RKO (cell line): ENCODE results near the gene PCCB.
"Not testable (repeated sequence)": the region's sequence is repeated elsewhere in the genome, so short reads cannot be mapped to it uniquely, and the experiment has no call there.

ENCODE experiments used
- DNase-seq: peaks from one replicate; pipeline ENCODE4 v3.0.0-alpha.2; 2016; ENCODE audit warnings: low spot score

Gene PCCB

DNA sequence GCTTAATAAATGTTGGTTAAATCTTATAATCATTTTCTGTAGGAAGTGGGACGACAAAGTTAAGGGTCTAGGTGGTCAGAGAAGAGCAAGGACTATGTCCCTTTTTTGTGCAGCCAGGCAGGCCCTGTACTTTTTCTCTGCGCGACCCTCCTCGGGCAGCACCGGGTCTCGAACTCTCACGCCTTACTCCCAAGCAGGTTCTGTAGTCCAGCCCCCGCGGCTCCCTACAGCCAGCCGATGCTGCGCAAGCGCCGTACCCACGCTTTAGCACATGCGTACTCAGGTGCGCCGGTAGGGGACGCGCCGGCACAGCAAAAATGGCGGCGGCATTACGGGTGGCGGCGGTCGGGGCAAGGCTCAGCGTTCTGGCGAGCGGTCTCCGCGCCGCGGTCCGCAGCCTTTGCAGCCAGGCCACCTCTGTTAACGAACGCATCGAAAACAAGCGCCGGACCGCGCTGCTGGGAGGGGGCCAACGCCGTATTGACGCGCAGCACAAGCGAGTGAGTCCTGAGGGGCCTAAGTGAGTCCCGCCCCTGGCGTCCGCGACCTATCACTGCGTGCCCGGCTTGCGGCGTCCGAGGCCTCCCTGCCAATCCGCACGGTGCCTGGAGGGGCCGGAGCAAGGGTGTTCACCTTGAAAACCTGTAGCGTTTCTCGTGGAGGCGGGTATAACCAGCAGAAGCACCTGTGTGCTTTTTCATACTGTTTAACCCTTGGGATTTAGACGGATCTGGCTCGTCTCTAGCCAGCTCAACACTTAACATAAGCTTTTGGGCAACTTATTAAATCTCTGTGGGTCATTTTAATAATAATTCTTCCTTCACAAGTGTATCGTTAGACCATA is at the start of gene PCCB:
Gene PCCB, plus strand, starts transcription at position 282 of the 844 bp plus-strand sequence. Its CDS starts 36 bp downstream, at position 318.
- DNase-seq = peak; percentile 93

DNA sequence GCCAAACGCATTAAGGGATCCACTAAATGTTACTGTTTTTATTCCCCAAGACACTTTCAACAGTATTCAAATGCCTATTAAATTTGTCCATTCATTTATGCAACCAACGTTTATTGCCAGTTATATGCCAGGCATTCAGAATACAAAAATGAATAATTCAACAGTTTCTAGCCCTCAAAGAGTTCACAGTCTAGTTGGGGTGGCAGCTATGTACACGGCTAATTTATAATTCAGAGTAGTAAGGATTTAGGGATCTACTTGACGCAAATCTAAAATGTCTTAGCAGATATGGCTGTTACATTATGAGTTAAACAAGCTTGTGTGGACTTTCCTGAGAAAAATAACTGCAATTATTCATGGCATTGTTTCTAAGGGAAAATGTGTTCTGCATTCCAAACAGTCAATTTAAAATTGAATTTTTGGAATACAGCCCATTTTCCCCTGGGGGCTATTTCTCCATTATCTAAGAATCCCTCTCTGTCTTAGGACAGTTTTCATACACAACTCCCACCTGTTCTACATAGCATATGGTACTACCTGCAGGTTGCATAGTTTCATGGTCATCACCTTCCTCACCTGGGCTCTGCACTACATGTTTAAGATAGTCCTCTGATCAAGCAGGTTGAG is 42.5 kb upstream of the PCCB start:
- DNase-seq = no peak

DNA sequence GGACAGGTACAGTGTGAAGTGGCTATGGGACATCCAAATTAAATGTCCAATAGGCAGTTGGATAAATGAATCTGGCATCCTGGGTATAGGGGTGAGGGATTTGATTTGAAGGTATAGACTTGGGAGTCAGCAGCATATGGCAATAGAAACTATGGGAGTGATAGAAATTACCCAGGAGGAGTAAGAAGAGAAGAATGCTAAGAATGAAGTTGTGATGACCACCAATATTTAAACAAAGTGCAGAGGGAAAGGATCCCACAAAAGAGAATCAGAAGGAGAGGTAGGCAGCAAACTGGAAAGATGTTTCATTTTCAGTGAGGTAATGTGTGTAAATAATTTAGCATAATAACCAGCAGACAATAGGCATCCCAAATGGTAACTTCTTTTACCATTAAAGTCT is 40.2 kb upstream of the PCCB start:
- DNase-seq = no peak

DNA sequence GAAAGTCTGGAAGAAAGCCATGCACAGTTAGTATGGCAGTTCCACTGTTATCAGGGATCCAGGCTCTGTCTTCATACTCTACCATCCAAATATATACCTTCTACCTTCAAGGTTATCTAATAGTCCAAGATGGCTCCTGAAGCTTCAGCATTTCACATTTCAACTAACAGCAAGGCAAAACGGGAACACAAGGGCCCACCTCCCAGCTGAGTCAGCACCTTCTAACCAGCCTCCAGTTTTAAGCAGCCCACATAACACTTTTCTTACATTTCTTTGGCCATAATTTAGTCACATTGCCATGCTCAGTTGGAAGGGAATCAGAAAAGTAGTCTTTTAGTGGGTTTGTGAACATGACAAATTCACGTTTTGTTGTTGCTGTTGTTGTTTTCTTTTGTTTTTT is 38.6 kb upstream of the PCCB start:
- no peak for DNase-seq

DNA sequence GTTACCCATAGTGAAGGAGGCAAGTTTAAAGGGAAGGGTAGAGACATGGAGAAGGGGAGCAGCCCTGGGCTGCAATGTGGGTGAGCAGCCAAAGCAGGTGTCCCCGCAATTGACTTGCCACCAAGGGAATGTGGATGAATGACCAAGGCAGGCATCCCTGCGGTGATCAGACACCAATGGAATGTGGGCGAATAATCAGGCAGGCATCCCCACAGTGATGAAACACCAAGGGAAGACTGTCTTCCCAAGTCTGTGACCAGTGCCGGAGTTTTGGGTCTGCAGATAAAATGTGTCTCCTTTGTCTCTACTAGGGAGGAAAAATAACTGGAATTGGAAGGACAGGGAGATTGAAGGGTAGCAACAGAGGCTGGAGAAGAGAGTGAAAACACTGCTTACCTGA is 27.4 kb upstream of the PCCB start:
- DNase-seq = not testable (repeated sequence)

DNA sequence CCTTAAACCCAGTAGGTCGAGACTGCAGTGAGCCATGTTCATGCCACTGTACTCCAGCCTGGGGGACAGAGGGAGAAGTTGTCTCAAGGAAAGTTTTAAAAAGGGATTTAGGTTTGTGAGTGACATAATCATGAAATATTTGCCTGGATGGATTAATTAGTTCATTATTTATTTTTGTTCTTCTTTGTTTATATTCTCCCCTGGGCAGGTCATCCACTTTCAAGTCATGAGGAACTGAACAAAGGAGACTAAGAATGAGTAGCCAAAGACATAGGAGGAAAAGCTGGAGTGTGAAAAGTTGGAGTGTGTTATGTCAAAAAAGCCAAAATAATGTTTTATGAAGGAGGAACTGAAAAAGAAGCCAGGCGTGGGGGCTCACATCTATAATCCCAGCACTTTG is 17.7 kb upstream of the PCCB start:
- DNase-seq = no peak

DNA sequence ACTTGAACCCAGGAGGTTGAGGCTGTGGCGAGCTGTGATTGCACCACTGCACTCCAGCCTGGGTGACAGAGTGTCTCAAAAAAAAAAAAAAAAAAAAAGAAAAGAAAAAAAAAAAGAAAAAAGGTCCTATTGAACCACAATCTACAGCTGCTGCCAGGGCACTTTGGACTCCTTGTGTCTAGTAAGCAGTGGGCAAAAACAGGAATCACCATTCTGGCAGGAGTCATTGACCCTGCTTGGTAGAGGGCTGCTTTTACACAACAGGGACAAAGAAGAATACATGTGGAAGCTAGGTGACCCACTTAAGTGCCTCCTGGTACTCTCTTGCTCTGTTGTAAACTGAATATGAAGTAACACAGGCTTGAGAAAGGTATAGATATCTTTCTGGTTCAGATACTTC is 14.6 kb upstream of the PCCB start:
- no peak for DNase-seq

DNA sequence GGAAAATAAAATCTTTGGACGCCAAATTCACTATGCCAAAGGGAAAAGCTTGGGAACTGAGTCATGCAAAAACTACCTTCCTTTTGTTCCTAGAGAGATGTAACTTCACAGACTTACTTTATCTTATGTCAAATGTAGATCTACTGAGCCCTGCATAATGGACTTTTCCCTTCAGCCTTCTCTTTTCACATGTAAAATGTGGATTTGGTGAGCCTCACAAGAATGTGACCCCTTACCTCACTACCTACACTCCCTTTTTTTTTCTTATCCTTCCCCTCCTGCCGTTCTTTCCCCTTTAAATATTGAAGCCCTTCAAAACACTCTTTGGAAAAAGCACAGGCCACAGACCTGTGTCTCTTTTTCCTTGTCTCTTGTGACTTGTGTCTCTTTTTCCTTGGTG is 14.0 kb upstream of the PCCB start:
- no peak for DNase-seq

DNA sequence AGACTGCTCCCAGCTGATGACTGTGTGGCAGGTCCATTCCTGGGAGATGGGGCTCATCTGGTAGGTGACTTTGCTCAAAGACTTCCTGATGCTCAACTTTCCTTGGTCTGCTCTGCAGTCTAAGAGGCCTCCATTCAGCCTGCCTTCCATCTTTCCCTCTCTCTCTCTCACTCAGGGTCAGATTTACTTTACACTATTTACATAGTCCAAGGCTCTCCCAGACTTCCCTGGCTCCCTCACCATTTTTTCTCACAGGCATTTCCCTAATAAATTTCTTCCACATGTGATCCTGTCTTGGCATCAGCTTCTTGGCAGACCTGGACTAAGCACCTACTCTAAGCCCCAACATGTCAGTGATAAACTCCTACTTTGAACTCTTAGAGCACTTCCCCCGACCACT is 13.0 kb upstream of the PCCB start:
- DNase-seq = no peak

DNA sequence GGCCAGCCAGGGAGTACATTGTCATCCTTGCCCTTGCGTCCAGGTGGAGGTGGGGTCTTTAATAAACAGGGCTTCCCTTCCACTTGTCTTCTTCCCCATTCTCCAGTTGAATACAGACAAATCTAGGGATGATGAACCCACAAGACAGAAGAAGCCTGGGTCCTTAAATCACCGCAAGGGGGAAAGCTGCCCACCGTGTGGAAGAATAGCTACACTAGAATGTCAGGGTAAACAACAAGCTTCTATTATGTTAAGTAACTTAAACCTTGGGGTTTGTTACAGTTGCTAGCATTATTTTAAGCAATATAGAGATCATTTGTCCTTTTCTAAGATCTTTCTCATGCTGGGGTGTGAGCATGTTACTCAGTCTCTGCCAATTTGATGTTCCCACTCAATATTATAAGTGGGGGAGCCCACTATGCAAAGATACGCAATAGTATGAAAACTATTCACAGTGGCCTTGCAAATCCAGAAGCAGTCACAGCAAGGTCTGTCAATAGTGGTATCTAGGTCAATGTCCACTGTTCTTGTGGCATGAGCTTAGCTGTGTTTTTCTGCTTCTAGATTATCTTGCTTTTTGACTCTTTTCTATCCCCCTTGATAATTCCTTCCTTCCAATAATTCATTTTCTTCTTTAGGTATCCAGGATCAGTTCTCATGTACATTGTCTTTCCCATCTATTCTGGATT is 12.0 kb upstream of the PCCB start:
- no peak for DNase-seq

DNA sequence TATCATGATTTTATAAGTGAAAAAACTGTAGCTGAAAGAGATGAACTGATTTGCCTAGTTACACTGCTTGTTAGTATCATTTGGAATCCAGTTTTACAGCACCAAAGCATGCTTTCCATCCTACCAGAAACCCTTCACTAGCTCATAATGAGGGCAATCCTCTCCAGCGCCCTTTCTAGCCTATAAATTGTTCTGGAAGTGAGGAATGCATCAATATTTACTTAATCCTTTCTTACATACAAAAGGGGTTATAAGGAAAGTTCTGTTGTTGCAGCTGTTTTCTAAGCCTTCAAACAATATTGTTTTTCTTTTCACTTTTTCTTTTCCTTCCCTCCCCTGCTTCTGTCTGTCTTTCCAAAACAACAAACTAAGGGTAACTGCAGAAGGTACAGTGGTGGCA is 11.0 kb upstream of the PCCB start:
- DNase-seq = no peak

DNA sequence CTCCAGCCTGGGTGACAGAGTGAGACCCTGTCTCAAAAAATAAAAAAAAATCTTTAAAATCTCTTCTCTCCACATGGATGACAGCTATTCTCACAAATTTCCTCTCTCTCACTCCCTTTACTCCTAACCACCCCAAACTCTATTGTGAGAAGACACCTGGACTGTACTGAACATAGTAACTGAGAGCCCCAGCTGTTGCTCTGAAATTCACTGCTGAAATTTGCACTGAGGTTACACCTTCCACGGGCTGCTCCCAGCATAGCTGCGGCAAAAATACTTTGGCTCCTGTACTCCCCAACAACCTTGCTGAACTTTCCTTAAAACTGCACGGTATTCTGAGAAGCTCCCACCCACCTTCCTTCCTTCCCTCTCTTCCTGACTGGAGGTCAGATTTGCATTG is 4.4 kb upstream of the PCCB start:
- DNase-seq = no peak

DNA sequence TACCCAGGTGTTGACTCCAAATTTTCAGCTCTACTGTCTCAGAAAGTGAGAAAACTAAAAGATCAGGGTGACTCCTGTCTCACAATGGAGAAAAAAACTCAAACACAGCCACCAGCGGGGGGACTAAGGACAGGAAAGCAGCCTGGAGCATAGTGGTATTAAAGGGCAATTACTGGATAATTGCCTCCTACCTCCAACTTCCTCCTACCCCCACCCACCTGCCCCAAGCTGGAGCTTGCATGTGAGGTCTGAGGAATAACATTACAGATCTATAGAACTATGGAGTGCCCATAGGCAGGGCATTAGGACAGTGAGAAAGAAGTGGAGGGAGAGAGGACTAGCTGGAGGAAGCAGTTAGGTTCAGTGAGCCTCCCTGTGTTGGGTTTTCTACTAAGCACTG is 2.7 kb upstream of the PCCB start:
- no peak for DNase-seq

DNA sequence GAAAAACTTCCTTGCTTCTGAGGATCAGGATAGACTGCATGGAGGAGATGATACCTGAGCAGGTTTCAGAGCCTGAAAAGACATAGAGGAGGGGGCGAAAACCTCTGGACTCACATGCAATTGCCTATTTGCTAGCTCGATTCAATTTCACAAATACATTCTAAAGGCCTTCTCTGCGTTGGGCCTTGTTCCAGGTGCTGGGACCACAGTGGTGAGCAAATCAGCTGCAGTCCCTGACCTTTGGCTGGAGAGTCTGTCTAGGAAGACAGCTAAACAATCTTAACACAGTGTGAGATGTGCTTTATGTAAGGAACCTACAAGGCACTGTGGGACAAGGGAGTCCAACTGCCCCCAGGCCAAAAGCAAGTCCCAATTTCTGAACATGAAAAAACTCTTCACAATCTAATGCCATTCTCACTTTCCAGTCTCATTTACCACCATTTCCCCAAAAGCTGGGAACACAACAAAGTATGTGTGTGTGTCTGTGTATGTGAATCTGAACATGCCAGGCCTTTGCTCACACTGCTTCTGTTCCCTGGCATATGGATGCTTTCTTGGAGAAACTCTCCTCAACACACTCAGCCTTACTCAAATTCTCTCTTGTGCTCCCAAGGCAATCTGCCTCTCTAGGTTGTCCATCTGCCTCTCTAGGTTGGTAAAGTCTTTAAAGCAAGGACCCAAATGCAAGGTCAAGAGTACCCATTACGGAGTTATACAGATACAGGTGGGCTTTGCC is 2.1 kb upstream of the PCCB start:
- DNase-seq = no peak

DNA sequence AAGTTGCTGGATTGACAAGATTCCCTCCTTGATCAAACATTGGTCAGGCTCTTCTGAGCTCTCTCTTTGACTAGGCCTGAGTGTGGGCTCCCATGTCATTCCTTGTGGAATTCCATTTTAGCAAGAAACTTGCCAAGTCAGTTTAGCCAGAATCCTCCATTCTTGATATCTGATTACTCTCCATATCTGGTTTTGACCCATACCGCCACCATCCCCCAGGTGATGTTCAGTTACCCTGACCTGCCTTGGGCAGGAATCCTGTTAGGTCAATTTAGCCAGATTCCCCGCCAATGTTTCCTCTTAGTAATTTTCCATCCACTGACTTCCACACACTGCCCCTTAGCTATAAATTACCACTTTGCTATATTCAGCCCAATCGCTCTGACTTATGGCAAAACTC is 1.0 kb upstream of the PCCB start:
- no peak for DNase-seq

DNA sequence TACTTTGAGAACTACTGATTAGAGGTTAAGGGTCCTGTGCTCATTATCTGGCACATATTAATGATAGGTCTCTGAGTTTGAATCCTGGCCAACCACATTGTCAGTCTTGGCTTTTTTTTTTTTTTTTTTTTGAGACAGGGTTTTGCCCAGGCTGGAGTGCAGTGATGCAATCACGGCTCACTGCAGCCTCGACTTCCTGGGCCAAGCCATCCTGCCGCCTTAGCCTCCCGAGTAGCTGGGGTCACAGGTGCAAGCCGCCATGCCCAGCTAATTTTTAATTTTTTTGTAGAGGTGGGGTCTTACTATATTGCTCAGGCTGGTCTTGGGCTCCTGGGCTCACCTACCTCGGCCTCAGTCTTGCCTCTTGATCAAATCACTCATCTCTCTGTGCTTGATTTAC is 547 bp upstream of the PCCB start:
- peak; percentile 16 for DNase-seq

DNA sequence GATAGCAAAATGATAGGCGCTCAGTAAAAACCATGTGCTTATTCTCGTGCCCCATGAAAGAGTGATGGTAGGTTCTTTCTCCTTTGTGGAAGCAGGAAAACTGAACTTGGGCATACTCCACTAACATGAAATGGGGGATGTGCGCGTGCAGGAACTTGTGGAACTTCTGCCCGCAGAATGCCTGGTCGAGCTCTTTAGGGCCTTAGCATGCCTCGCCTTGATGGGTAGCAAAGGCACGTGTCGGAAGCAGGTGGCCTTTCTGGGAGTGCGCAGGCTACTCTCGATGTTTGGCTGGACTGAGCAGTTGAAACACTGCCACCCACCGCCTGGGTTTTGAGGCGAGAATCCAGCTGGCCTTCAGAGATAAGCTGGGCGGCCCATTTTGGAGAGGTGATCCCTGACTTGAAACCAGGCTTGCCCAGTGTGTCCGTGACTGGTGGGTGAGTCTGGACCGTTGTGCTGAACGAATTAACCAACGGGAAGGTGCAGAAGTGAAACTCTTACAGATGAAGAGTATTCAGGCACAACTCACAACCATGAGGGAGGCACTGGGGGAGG is 842 bp downstream of the PCCB start:
- DNase-seq = peak; percentile 85

DNA sequence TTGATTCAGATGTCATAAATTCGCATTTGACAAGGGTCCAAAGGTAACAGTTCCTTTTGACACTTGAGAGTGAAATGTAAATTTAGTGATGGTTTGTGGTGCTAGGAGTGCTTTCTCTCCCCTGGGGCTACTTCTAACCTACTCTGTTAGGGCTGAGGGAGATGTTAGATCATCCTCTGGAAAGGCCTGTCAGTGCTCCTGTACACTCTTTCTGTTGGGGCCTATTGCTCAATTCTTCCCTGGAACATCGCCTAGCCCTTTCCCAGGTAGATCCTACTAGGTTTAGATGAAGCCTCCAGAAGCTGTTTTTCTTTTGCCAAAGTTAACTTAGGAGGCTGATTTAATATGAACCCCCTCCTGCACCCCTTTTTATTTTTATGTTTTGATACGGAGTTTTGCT is 1.4 kb downstream of the PCCB start:
- DNase-seq = peak; percentile 18

DNA sequence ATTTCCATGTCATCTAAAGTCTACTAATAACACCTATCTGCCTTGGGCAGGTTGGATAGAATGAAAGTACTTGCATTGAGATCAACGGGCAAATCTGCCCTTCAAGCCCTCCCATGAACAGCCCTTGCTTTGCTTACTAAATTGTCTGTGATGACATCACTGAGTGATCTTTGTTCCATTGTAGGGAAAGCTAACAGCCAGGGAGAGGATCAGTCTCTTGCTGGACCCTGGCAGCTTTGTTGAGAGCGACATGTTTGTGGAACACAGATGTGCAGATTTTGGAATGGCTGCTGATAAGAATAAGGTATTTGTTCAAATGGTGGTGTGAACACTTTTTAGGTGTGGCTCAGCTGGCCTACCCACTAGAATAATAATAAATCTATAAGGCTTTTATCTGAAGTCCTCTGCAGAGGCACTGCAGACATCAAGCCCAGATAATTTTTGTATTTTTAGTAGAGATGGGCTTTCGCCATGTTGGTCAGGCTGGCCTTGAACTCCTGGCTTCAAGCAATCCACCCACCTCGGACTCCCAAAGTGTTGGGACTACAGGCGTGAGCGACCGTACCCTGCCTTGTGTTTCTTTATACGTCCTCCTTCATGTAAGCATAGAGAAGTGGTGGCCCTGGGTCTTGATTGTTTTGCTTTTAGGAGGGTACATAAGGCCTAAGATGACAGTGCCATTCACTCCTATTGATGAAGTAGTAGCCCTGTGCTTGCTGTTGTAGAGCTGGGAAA is 5.7 kb downstream of the PCCB start:
- no peak for DNase-seq

DNA sequence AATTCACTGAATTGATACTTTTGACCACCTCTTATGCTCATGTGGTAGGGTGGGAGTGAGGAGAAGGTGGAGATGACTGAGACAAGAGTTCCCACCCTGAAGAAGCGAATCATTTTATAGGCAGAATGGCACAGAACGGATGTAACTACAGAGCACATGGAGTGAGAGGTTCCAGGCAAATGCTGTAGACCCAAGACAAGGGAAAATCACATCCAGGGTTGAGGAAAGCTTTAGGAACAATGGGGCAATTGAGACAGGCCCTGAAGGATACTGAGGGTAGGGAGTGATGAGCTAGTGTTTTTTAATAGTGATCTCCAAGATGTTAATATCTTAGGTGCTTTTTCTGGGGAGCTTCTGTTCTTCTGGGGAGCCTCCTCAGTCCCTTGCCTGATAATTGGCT is 8.1 kb downstream of the PCCB start:
- DNase-seq = no peak

DNA sequence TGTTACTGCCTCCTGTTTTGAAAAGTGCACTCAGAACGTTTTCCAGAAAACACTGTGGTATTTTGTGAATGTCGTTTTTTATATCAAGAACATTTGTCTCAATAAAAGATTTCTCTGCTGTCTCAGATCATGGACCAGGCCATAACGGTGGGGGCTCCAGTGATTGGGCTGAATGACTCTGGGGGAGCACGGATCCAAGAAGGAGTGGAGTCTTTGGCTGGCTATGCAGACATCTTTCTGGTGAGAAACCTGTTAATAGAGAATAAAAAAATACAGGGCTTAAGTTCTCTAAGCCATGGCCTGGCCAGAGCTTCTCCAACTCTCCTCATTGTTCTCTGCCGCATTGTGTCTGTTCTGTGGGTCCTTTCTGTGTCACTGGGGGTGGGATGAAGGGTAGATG is 11.7 kb downstream of the PCCB start:
- no peak for DNase-seq

DNA sequence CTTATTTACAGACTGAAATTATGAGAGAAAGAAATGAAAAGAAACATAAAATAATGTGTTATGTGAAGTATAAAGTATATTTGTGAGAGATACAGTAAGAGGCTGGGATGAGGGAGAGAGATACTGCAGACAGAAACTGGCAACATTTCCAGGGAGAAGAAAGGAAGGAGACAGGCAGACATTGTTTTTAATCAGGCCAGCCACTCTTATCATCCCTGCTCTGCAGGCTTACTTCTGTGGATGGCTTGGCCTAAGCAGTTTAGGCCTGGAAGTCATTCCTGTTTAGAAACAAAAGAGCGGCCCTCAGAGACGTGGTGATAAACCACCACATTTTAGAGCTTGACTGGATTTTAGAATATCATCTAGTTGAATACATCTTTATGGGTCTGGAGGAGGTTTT is 12.4 kb downstream of the PCCB start:
- DNase-seq = no peak
